Measurements from ENCODE around the gene MMP28.

The MMP28 gene

GRCh38 chr17:35812456-35812855, 17.0 kb upstream of the MMP28 start:
- Histone ChIP-seq H3K27me3 (replicated peaks) (no peaks in the 10 kb centered on the region), H3K27ac (no peak overlapping the region), H3K36me3 (replicated peaks) (peaks cover 3% of the 10 kb centered on the region), H3K4me3 (ENCODE audit: low read depth, low read length) (no peak overlapping the region)
- DNase-seq: no peak
- TF ChIP-seq CTCF (IDR thresholded peaks at IDR 0.05; ENCODE audit: low read depth, low read length, missing control alignments): no peak
- in situ Hi-C loops (cut with HindIII; ENCODE audit: low pct_ligation_motif_present, low sequenced_read_pairs): no loop called here

GRCh38 chr17:35811759-35812158, 16.3 kb upstream of the MMP28 start:
- no peaks in the 10 kb centered on the region for H3K27me3 ChIP-seq (replicated peaks)
- H3K4me3 ChIP-seq (ENCODE audit: low read depth, low read length): no peak overlapping the region
- no peak for TF ChIP-seq CTCF (IDR thresholded peaks at IDR 0.05; ENCODE audit: low read depth, low read length, missing control alignments)
- in situ Hi-C loops (cut with HindIII; ENCODE audit: low pct_ligation_motif_present, low sequenced_read_pairs): no loop called here
- H3K27ac ChIP-seq: no peak overlapping the region
- no peak for DNase-seq
- no peaks in the 10 kb centered on the region for H3K36me3 ChIP-seq (replicated peaks)

GRCh38 chr17:35809855-35810461, 14.5 kb upstream of the MMP28 start:
- in situ Hi-C loops (cut with HindIII; ENCODE audit: low pct_ligation_motif_present, low sequenced_read_pairs): no loop called here
- no peak for TF ChIP-seq CTCF (IDR thresholded peaks at IDR 0.05; ENCODE audit: low read depth, low read length, missing control alignments)
- Histone ChIP-seq H3K4me3 (ENCODE audit: low read depth, low read length) (peak overlapping the region; percentile 91), H3K36me3 (replicated peaks) (no peaks in the 10 kb centered on the region), H3K27ac (peak overlapping the region; percentile 95), H3K27me3 (replicated peaks) (no peaks in the 10 kb centered on the region)
- peak; percentile 33 for DNase-seq

GRCh38 chr17:35808962-35809854, 13.8 kb upstream of the MMP28 start, which contains the start of gene TAF15:
TSS of gene TAF15 (plus strand) at chr17:35809484. CDS start at chr17:35809570, 86 bp downstream.
- peak; percentile 90 for TF ChIP-seq CTCF (IDR thresholded peaks at IDR 0.05; ENCODE audit: low read depth, low read length, missing control alignments)
- H3K36me3 ChIP-seq (replicated peaks): no peaks in the 10 kb centered on the region
- no peaks in the 10 kb centered on the region for H3K27me3 ChIP-seq (replicated peaks)
- in situ Hi-C loops (cut with HindIII; ENCODE audit: low pct_ligation_motif_present, low sequenced_read_pairs): no loop called here
- peak within 1 kb of the TSS; percentile 91 for H3K4me3 ChIP-seq (ENCODE audit: low read depth, low read length)
- H3K27ac ChIP-seq: peak within 1 kb of the TSS; percentile 95
- peak; percentile 99 for DNase-seq

- in situ Hi-C loops (cut with HindIII; ENCODE audit: low pct_ligation_motif_present, low sequenced_read_pairs): no loop called here
- H3K36me3 ChIP-seq (replicated peaks): no peaks in the 10 kb centered on the region
- H3K4me3 ChIP-seq (ENCODE audit: low read depth, low read length): peak overlapping the region; percentile 91
- TF ChIP-seq CTCF (IDR thresholded peaks at IDR 0.05; ENCODE audit: low read depth, low read length, missing control alignments): no peak
- H3K27ac ChIP-seq: peak overlapping the region; percentile 95
- H3K27me3 ChIP-seq (replicated peaks): no peaks in the 10 kb centered on the region
- DNase-seq: no peak
Measured at GRCh38 chr17:35808240-35808961, 13.0 kb upstream of the MMP28 start.

All from brain microvascular endothelial cell (primary cell).